Neural cell (in vitro differentiated cells): ENCODE measurements around the gene MYO10.

ENCODE experiments used
- EP300 ChIP-seq: fragments of 450-650 bp; conservative IDR thresholded peaks from 2 replicates; pipeline ENCODE4 v1.6.1; 2014; ENCODE audit warnings: antibody characterized with exemption, mild to moderate bottlenecking, moderate library complexity; ENCODE audit not compliant: poor library complexity, severe bottlenecking
- EZH2 ChIP-seq: fragments of 200-600, 300-800 bp; shearing (Covaris generic), sonication (generic); IDR thresholded peaks from 2 replicates; pipeline ENCODE4 v1.6.1; 2014; ENCODE audit warnings: antibody characterized with exemption, low read length, borderline replicate concordance, mild to moderate bottlenecking; ENCODE audit not compliant: insufficient read depth, poor library complexity, severe bottlenecking
- TF ChIP-seq, protein P1 (sequence below): IDR thresholded peaks from 2 replicates; pipeline ENCODE4 v1.6.1; 2012; ENCODE audit warnings: borderline replicate concordance
- TF ChIP-seq, protein P2 (sequence below): fragments of 450-650 bp; IDR thresholded peaks from 2 replicates; pipeline ENCODE4 v1.5.1; 2014; ENCODE audit warnings: antibody characterized with exemption, mild to moderate bottlenecking, moderate library complexity; ENCODE audit not compliant: poor library complexity, severe bottlenecking

DNA sequence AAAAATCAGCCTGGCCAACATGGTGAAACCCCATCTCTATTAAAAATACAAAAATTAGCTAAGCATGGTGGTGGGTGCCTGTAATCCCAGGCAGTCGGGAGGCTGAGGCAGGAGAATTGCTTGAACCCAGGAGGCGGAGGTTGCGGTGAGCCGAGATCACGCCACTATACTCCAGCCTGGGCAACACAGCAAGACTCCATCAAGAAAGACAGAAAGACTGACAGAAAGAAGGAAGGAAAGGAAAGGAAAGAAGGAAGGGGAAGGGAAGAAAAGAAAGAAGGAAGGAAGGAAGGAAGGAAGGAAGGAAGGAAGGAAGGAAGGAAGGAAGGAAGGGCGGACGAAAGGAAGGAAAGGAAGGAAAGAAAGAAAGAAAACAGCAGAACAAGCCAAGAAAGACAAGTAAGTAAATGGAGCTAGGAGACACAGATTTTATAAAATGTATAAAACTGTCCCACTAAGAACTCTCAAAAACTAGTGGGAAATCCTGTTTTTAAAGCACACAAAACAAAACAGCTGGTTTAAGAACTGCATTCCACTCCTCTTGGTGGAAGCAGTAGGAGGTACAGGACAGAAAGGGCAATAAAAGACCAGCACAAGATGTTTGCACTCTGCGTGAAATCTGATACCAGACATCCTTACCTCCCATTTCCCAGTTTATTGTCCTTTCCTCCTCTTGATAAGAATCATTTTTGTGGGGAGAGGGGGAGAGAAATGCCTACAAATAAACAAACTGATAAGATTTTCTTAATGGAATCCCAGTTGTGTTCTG lies 46.7 kb downstream of the MYO10 start:
- TF ChIP-seq, protein P1, sequence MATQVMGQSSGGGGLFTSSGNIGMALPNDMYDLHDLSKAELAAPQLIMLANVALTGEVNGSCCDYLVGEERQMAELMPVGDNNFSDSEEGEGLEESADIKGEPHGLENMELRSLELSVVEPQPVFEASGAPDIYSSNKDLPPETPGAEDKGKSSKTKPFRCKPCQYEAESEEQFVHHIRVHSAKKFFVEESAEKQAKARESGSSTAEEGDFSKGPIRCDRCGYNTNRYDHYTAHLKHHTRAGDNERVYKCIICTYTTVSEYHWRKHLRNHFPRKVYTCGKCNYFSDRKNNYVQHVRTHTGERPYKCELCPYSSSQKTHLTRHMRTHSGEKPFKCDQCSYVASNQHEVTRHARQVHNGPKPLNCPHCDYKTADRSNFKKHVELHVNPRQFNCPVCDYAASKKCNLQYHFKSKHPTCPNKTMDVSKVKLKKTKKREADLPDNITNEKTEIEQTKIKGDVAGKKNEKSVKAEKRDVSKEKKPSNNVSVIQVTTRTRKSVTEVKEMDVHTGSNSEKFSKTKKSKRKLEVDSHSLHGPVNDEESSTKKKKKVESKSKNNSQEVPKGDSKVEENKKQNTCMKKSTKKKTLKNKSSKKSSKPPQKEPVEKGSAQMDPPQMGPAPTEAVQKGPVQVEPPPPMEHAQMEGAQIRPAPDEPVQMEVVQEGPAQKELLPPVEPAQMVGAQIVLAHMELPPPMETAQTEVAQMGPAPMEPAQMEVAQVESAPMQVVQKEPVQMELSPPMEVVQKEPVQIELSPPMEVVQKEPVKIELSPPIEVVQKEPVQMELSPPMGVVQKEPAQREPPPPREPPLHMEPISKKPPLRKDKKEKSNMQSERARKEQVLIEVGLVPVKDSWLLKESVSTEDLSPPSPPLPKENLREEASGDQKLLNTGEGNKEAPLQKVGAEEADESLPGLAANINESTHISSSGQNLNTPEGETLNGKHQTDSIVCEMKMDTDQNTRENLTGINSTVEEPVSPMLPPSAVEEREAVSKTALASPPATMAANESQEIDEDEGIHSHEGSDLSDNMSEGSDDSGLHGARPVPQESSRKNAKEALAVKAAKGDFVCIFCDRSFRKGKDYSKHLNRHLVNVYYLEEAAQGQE, result no peak
- TF ChIP-seq, protein P2, sequence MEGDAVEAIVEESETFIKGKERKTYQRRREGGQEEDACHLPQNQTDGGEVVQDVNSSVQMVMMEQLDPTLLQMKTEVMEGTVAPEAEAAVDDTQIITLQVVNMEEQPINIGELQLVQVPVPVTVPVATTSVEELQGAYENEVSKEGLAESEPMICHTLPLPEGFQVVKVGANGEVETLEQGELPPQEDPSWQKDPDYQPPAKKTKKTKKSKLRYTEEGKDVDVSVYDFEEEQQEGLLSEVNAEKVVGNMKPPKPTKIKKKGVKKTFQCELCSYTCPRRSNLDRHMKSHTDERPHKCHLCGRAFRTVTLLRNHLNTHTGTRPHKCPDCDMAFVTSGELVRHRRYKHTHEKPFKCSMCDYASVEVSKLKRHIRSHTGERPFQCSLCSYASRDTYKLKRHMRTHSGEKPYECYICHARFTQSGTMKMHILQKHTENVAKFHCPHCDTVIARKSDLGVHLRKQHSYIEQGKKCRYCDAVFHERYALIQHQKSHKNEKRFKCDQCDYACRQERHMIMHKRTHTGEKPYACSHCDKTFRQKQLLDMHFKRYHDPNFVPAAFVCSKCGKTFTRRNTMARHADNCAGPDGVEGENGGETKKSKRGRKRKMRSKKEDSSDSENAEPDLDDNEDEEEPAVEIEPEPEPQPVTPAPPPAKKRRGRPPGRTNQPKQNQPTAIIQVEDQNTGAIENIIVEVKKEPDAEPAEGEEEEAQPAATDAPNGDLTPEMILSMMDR, result no peak
- TF ChIP-seq EP300, result no peak
- TF ChIP-seq EZH2, result no peak
